8988T (cell line): Measurements from ENCODE around the gene NR4A3.
A peak's percentile ranks its signal among the peaks of the same experiment; 100 is the strongest.

Experiments
- DNase-seq: peaks from one replicate; pipeline ENCODE4 v3.0.0; 2011

The NR4A3 gene

GRCh38 chr9:99816392-99816791, 5.3 kb upstream of the NR4A3 start:
- DNase-seq, result no peak

- DNase-seq, result no peak
Observed at GRCh38 chr9:99818500-99818899, 3.2 kb upstream of the NR4A3 start.

- peak; percentile 87 for DNase-seq
Observed at GRCh38 chr9:99819123-99819855, 2.4 kb upstream of the NR4A3 start.

GRCh38 chr9:99819856-99820684, 1.6 kb upstream of the NR4A3 start:
- DNase-seq, result peak; percentile 87

- DNase-seq, result no peak
Observed at GRCh38 chr9:99820685-99821395, 845 bp upstream of the NR4A3 start.

GRCh38 chr9:99822109-99822805, 572 bp downstream of the NR4A3 start:
- DNase-seq, result peak; percentile 57

GRCh38 chr9:99822806-99823591, 1.3 kb downstream of the NR4A3 start:
- DNase-seq, result peak; percentile 52

- DNase-seq, result peak; percentile 69
Observed at GRCh38 chr9:99823681-99824377, 2.1 kb downstream of the NR4A3 start.

- DNase-seq, result peak; percentile 94
Observed at GRCh38 chr9:99824378-99825171, 2.9 kb downstream of the NR4A3 start.

- no peak for DNase-seq
Observed at GRCh38 chr9:99825172-99826046, 3.7 kb downstream of the NR4A3 start.

- no peak for DNase-seq
Observed at GRCh38 chr9:99826579-99826978, 4.9 kb downstream of the NR4A3 start.

- DNase-seq, result no peak
Observed at GRCh38 chr9:99827244-99827643, 5.6 kb downstream of the NR4A3 start.

GRCh38 chr9:99828054-99828416, 6.3 kb downstream of the NR4A3 start:
- no peak for DNase-seq

- DNase-seq, result no peak
Observed at GRCh38 chr9:99828417-99829176, 6.9 kb downstream of the NR4A3 start.

GRCh38 chr9:99831857-99832557, 10.3 kb downstream of the NR4A3 start:
- DNase-seq, result no peak

- DNase-seq, result no peak
Observed at GRCh38 chr9:99832558-99832864, 10.8 kb downstream of the NR4A3 start.

GRCh38 chr9:99833735-99834134, 12.1 kb downstream of the NR4A3 start:
- DNase-seq, result no peak

GRCh38 chr9:99834474-99834873, 12.8 kb downstream of the NR4A3 start:
- no peak for DNase-seq
